ENCODE measurements around the gene WDR90. TPM values are rescaled to one million over a fixed set of nuclear protein-coding genes. Genes with fewer than 3 reads are reported as not detected.

The WDR90 gene
- total RNA-seq, 1 donor from 2014 or later = 23.2 TPM

DNA sequence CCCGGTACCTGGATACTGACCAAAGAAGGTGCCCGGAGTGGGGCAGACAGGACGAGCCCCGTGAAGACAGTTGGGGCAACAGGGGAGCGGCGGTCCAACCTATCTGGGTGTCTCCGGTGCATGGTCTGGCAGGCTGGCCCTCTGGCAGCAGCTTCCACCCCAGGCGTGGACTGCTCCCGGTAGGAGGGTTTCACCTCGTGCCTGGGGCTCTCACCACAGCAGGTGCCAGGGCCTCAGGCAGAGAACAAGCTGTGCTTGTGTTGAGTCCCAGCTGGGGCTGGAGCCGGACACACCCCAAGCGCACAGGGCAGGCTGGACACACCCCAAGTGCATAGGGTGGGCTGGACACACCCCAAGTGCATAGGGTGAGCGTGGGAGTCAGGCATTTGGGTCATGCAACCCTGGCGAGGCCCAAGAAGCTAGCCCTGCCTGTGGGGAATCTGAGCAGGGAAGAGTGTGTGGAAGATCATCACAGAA lies 57.9 kb downstream of the WDR90 start:
- ATAC-seq (no peak), DNase-seq (no peak)
- peaks cover 87% of the 10 kb centered on the region for H3K27me3 ChIP-seq
- no peak overlapping the region for H3K4me3 ChIP-seq
- intact Hi-C loops (cut with DNase I) = no loop called here
- TF ChIP-seq, protein P1, sequence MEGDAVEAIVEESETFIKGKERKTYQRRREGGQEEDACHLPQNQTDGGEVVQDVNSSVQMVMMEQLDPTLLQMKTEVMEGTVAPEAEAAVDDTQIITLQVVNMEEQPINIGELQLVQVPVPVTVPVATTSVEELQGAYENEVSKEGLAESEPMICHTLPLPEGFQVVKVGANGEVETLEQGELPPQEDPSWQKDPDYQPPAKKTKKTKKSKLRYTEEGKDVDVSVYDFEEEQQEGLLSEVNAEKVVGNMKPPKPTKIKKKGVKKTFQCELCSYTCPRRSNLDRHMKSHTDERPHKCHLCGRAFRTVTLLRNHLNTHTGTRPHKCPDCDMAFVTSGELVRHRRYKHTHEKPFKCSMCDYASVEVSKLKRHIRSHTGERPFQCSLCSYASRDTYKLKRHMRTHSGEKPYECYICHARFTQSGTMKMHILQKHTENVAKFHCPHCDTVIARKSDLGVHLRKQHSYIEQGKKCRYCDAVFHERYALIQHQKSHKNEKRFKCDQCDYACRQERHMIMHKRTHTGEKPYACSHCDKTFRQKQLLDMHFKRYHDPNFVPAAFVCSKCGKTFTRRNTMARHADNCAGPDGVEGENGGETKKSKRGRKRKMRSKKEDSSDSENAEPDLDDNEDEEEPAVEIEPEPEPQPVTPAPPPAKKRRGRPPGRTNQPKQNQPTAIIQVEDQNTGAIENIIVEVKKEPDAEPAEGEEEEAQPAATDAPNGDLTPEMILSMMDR (IDR thresholded peaks at IDR 0.05) = no peak
- no peak overlapping the region for H3K27ac ChIP-seq
- no peaks in the 10 kb centered on the region for H3K9me3 ChIP-seq
- no peaks in the 10 kb centered on the region for H3K36me3 ChIP-seq
- no peaks in the 10 kb centered on the region for H3K4me1 ChIP-seq

DNA sequence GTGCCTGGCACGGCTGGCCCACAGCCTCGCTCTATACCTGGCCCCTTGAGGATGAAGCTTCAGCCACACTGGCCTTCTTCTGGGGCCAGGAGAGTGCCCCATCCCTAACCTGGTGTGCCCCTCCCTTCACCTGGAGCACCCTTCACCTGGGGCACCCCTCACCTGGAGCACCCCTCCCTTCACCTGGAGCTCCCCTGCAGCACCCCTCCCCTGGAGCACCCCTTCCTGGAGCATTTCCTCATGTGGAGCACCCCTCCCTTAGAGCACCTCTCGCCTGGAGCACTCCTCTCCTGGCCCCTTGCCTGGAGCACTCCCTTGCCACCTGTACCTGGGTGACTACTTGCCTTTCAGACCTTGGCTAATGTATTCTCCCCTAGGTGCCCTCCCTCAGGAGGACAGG lies 58.9 kb downstream of the WDR90 start:
- intact Hi-C loops (cut with DNase I) = no loop called here
- Histone ChIP-seq H3K4me3 (no peak overlapping the region), H3K27me3 (peaks cover 78% of the 10 kb centered on the region), H3K27ac (no peak overlapping the region), H3K36me3 (no peaks in the 10 kb centered on the region), H3K4me1 (no peaks in the 10 kb centered on the region), H3K9me3 (no peaks in the 10 kb centered on the region)
- TF ChIP-seq, protein P1 (IDR thresholded peaks at IDR 0.05) = no peak
- ATAC-seq (no peak), DNase-seq (no peak)

DNA sequence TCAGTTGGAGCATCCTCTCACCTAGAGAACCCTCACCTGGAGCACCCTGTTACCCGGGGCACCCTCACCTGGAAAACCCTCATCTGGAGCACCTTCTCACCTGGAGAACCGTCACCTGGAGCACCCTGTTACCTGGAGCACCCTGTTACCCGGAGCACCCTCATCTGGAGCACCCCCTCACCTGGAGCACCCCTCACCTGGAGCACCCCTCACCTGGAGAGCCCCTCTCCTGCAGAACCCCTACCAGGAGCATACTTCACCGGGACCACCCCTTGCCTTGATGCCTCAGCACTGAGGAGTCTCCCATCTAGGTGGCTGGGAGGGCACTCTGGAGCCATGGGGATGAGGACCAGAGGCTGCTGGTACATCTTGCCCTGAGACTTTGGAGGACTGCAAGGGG lies 59.8 kb downstream of the WDR90 start:
- H3K9me3 ChIP-seq = no peaks in the 10 kb centered on the region
- no peaks in the 10 kb centered on the region for H3K4me1 ChIP-seq
- H3K36me3 ChIP-seq = no peaks in the 10 kb centered on the region
- H3K27ac ChIP-seq = no peak overlapping the region
- DNase-seq (no peak), ATAC-seq (no peak)
- no peak overlapping the region for H3K4me3 ChIP-seq
- TF ChIP-seq, protein P1 (IDR thresholded peaks at IDR 0.05) = no peak
- peaks cover 69% of the 10 kb centered on the region for H3K27me3 ChIP-seq
- intact Hi-C loops (cut with DNase I) = no loop called here

DNA sequence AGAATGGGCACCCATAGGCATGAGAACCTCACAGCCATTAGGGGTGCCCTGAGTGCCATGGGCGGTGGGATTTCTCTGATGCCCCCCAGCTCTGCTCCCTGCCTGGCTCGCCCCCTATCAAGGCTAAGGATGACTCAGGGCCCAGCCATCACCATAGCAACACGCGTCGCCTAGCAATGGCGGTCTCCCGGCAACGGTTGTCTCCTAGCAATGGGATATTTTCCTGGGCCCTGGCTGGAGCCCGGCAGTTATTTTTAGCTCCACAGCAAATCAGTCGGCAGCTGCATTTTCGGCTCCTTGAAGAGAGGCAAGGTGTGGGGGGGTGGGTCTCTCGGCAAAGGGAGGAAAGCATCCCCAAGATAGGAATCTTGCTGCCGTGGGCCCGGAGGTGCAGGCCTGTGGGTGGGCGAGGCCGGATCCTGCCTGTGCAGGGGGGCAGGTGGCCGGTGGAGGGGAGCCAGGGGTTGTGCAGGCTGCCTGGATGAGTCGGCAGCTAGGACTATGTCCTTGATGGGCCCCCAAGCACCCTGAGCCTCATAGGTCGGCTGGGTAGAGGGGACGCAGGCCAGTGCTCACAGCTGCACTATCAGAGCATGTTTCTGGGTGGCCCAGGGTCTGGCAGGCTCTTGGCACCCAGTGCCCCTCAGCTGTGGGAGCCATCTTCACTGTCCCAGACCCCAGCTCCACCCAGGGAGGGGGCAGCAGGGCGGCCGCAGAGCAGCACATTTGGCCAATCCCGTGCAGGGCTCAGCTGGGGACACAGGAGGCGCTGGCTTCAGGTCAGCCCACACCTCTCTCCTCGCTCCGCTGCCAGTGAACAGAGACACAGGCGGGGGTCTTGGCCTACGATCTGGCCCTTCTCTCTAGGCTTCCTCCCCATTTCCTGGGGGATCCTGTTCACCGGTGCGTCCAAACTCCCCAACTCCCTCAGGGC lies 60.7 kb downstream of the WDR90 start:
- Histone ChIP-seq H3K4me3 (no peak overlapping the region), H3K36me3 (no peaks in the 10 kb centered on the region), H3K4me1 (peaks cover 4% of the 10 kb centered on the region), H3K9me3 (no peaks in the 10 kb centered on the region), H3K27ac (no peak overlapping the region), H3K27me3 (peaks cover 60% of the 10 kb centered on the region)
- ATAC-seq = no peak
- DNase-seq = no peak
- intact Hi-C loops (cut with DNase I) = loop anchor here (10.0 kb wide), 1 partner anchor 75 kb away; the partner anchor contains the start of genes CHTF18 and RPUSD1
- TF ChIP-seq, protein P1 (IDR thresholded peaks at IDR 0.05) = no peak

DNA sequence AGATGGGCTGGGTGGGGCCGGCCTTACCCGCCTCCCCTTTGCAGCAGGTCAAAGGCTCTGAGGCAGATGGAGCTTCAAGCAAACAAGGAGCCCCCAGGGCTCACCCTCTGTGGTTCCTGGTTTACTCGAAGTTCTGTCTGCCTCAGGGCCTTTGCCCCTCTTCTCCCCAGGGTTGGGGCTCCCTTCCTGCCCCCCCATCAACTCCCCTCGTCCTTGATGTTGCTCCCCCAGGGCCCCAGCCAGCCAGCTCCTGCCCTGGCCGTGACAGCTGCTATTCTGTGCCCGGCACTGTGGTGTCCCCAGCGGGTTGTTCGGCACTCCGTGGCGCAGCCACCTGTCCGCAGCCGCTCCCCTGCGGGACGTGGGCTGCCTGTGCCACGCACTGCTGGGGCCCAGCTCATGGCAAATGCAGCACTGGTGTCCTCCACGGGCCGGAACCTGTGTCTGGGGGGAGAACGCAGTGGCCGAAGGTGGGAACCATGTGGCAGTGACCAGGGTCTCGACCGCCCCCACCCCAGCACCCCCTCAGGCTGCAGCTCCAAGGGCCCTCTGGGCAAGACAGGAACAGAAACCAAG lies 61.4 kb downstream of the WDR90 start:
- TF ChIP-seq, protein P1 (IDR thresholded peaks at IDR 0.05) = no peak
- Histone ChIP-seq H3K9me3 (no peaks in the 10 kb centered on the region), H3K27ac (no peak overlapping the region), H3K27me3 (peaks cover 56% of the 10 kb centered on the region), H3K4me3 (no peak overlapping the region), H3K36me3 (no peaks in the 10 kb centered on the region), H3K4me1 (peaks cover 4% of the 10 kb centered on the region)
- DNase-seq = no peak
- no peak for ATAC-seq
- intact Hi-C loops (cut with DNase I) = loop anchor here (10.0 kb wide), 1 partner anchor 74 kb away; the partner anchor contains the start of genes CHTF18 and RPUSD1
